WERI-Rb-1 (cell line): Measurements from ENCODE around the gene SCUBE3.

Experiments
- DNase-seq: peaks from one replicate; pipeline ENCODE4 v3.0.0-alpha.2; 2020
- H3K27ac ChIP-seq: fragments of 250-450 bp; sonication (Bioruptor Pico); 2 replicates; pipeline ENCODE4 v1.5.1; 2020; ENCODE audit warnings: mild to moderate bottlenecking, moderate library complexity
- H3K27me3 ChIP-seq: fragments of 250-450 bp; sonication (Bioruptor Pico); 2 replicates; pipeline ENCODE4 v1.5.1; 2021; ENCODE audit warnings: mild to moderate bottlenecking, low read depth, moderate library complexity; ENCODE audit not compliant: insufficient read depth, severe bottlenecking
- H3K36me3 ChIP-seq: fragments of 250-450 bp; sonication (Bioruptor Pico); 2 replicates; pipeline ENCODE4 v1.5.1; 2020; ENCODE audit warnings: mild to moderate bottlenecking, moderate library complexity
- H3K4me3 ChIP-seq: 2 replicates; pipeline ENCODE4 v1.5.1; 2011; ENCODE audit warnings: low read depth, mild to moderate bottlenecking, control low read depth, low read length
- H3K9me3 ChIP-seq: fragments of 250-450 bp; sonication (Bioruptor Pico); 2 replicates; pipeline ENCODE4 v1.5.1; 2021; ENCODE audit warnings: mild to moderate bottlenecking, moderate library complexity; ENCODE audit not compliant: severe bottlenecking
- CTCF ChIP-seq: IDR thresholded peaks from 2 replicates; pipeline ENCODE4 v1.5.1; 2011; ENCODE audit warnings: low read depth, mild to moderate bottlenecking, control low read depth, inconsistent platforms, low read length

SCUBE3 gene

GRCh38 chr6:35237476-35237875, 23.7 kb downstream of the SCUBE3 start:
- no peak overlapping the region for H3K4me3 ChIP-seq
- peaks cover 24% of the 10 kb centered on the region for H3K36me3 ChIP-seq
- no peak for TF ChIP-seq CTCF
- no peaks in the 10 kb centered on the region for H3K27me3 ChIP-seq
- no peak overlapping the region for H3K27ac ChIP-seq
- H3K9me3 ChIP-seq, result peaks cover 6% of the 10 kb centered on the region
- DNase-seq, result no peak

- Histone ChIP-seq H3K36me3 (peaks cover 26% of the 10 kb centered on the region), H3K27me3 (no peaks in the 10 kb centered on the region), H3K4me3 (no peak overlapping the region), H3K9me3 (peaks cover 6% of the 10 kb centered on the region), H3K27ac (no peak overlapping the region)
- TF ChIP-seq CTCF, result no peak
- no peak for DNase-seq
Observed at GRCh38 chr6:35238843-35239289, 25.1 kb downstream of the SCUBE3 start.

- no peak for TF ChIP-seq CTCF
- H3K27ac ChIP-seq, result no peak overlapping the region
- peaks cover 6% of the 10 kb centered on the region for H3K9me3 ChIP-seq
- peaks cover 26% of the 10 kb centered on the region for H3K36me3 ChIP-seq
- DNase-seq, result no peak
- H3K4me3 ChIP-seq, result no peak overlapping the region
- H3K27me3 ChIP-seq, result no peaks in the 10 kb centered on the region
Observed at GRCh38 chr6:35239581-35239980, 25.8 kb downstream of the SCUBE3 start.

GRCh38 chr6:35240838-35241801, 27.4 kb downstream of the SCUBE3 start:
- no peak overlapping the region for H3K27ac ChIP-seq
- peak; percentile 86 for DNase-seq
- peak; percentile 99 for TF ChIP-seq CTCF
- H3K36me3 ChIP-seq, result peaks cover 41% of the 10 kb centered on the region
- H3K9me3 ChIP-seq, result peaks cover under 1% of the 10 kb centered on the region
- H3K27me3 ChIP-seq, result no peaks in the 10 kb centered on the region
- no peak overlapping the region for H3K4me3 ChIP-seq

GRCh38 chr6:35242486-35242885, 28.7 kb downstream of the SCUBE3 start:
- no peak for TF ChIP-seq CTCF
- Histone ChIP-seq H3K4me3 (no peak overlapping the region), H3K27ac (no peak overlapping the region), H3K9me3 (no peaks in the 10 kb centered on the region), H3K27me3 (no peaks in the 10 kb centered on the region), H3K36me3 (peaks cover 48% of the 10 kb centered on the region)
- DNase-seq, result no peak
